NB4 (cell line): ENCODE measurements around the gene BRD7.
A peak's percentile ranks its signal among the peaks of the same experiment; 100 is the strongest.

Source experiments
- DNase-seq: peaks from one replicate; pipeline ENCODE4 v3.0.0; 2010; ENCODE audit warnings: low read depth
- H3K4me3 ChIP-seq: one replicate; pipeline ENCODE4 v1.5.1; 2011; ENCODE audit warnings: mild to moderate bottlenecking, low read depth, low read length, moderate library complexity
- CTCF ChIP-seq: IDR thresholded peaks from one replicate; pipeline ENCODE4 v1.5.1; 2012; ENCODE audit warnings: low read depth, low read length
- MYC ChIP-seq: IDR thresholded peaks from 2 replicates; pipeline ENCODE4 v1.6.1; 2011; ENCODE audit warnings: low read depth, low read length
- POLR2A ChIP-seq: IDR thresholded peaks from 2 replicates; pipeline ENCODE4 v1.6.1; 2011; ENCODE audit warnings: mild to moderate bottlenecking; ENCODE audit not compliant: insufficient read length; ENCODE audit errors: extremely low read depth
- TF ChIP-seq, protein P1 (sequence below): IDR thresholded peaks from 2 replicates; pipeline ENCODE4 v1.6.1; 2011; ENCODE audit warnings: low read depth, low read length

Gene BRD7

GRCh38 chr16:50398336-50398735 is 29.5 kb upstream of the BRD7 start:
- no peak for DNase-seq
- TF ChIP-seq MYC (no peak), POLR2A (no peak), CTCF (no peak)
- TF ChIP-seq, protein P1, sequence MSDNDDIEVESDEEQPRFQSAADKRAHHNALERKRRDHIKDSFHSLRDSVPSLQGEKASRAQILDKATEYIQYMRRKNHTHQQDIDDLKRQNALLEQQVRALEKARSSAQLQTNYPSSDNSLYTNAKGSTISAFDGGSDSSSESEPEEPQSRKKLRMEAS, result no peak
- no peak overlapping the region for H3K4me3 ChIP-seq

DNA sequence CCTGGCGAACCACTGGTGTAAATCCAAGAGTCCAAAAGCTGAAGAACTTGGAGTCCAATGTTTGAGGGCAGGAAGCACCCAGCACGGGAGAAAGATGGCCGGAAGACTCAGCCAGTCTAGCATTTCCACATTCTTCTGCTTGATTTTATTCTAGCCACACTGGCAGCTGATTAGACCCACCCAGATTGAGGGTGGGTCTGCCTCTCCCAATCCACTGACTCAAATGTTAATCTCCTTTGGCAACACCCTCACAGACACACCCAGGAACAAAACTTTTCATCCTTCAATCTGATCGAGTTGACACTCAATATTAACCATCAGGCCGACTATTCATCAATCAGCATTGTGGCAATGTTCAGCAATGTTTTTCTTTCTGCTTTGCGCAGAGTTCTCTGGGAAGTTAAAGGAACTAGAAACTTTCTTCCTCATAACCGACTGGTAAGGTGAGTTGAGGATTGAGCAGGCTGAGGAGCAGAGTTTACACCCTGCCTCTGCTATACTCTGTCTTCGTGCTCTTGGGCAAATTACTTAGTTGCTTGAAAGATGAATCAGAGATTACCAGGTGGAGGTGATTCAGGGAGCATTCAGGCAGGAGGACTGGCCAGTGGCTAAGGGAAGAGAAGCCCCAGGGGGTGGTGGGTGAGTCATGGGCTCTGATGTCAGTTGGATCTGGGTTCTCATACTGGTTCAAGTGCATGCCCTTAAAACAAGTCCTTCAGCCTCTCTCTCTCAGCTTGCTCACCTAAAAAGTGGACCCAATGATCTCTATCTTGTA is 28.2 kb upstream of the BRD7 start:
- TF ChIP-seq, protein P1, result no peak
- TF ChIP-seq POLR2A, result no peak
- no peak for TF ChIP-seq MYC
- no peak for TF ChIP-seq CTCF
- H3K4me3 ChIP-seq, result no peak overlapping the region
- DNase-seq, result peak; percentile 42

DNA sequence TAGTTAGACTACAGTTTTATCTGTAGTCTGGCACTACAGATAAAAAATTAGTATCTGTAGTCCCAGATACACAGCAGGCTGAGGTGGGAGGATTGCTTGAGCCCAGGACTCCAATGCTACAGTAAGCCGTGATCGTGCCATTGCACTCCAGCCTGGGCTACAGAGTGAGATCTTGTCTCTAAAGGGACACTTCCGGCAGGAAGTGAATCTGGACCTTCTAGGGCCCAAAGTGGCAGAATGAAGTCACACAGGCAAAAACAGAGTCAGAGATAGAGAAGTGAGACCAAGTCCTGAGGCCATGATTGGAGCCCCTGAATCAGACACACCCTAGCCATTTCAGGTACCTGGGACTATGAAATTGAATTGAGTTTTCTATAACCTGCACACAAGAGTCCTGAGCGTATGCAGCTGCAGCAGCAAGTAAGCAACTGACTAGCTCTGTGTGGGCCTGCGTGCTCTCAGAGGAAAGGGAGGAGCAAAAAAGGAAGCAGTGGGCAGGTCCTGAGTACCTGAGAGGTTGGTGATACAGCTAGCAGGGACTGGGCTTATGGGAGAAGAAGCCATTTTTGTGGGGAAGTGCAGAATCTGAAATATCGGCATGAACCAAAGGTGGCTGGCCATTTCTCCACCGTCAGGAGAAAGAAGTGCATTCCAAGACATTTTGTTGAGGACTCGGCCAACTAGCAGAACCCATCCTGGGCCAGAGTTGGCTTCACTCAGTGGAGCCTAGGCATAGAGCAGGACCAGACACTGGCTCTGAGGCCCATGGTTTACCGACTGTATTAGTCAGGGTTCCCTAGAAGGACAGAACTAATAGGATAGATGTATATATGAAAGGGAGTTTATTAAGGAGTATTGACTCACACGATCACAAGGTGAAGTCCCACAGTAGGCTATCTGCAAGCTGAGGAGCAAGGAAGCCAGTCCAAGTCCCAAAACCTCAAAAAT is 27.2 kb upstream of the BRD7 start:
- no peak overlapping the region for H3K4me3 ChIP-seq
- no peak for TF ChIP-seq MYC
- no peak for TF ChIP-seq CTCF
- TF ChIP-seq POLR2A, result no peak
- TF ChIP-seq, protein P1, result no peak
- no peak for DNase-seq

- TF ChIP-seq, protein P1, result no peak
- TF ChIP-seq MYC (no peak), POLR2A (no peak), CTCF (no peak)
- H3K4me3 ChIP-seq, result no peak overlapping the region
- no peak for DNase-seq
These were observed 25.3 kb upstream of the BRD7 start for GRCh38 chr16:50393858-50394802.

GRCh38 chr16:50393416-50393815 is 24.6 kb upstream of the BRD7 start:
- no peak overlapping the region for H3K4me3 ChIP-seq
- DNase-seq, result no peak
- no peak for TF ChIP-seq CTCF
- no peak for TF ChIP-seq MYC
- TF ChIP-seq, protein P1, result no peak
- TF ChIP-seq POLR2A, result no peak
